ENCODE measurements around the gene EPS8L2. TPM values are rescaled to one million over a fixed set of nuclear protein-coding genes. Genes with fewer than 3 reads are reported as not detected.

EPS8L2 gene
- total and polyA plus RNA-seq, 2 of the 13 experiments (the other 11 are each of a cell fraction or from before 2014, with no cell fraction given) = 89.3 to 416 TPM

- TF ChIP-seq ZUFSP (CRISPR knock-in tag; IDR thresholded peaks at IDR 0.05; ENCODE audit: borderline replicate concordance) = no peak
- peak; percentile 41; the same call in 1 of the 2 replicates for TF ChIP-seq ZNF629 (CRISPR knock-in tag; conservative IDR thresholded peaks at IDR 0.05)
- TF ChIP-seq HNF1A (IDR thresholded peaks at IDR 0.05; ENCODE audit: low read depth) = 0 out of 2 replicates have a peak, but pooled peaks have one; percentile 34
- peak; percentile 55; the same call in 1 of the 2 replicates for TF ChIP-seq HNF1A (CRISPR knock-in tag; IDR thresholded peaks at IDR 0.05; ENCODE audit: borderline replicate concordance)
- peak; percentile 50; the same call in 1 of the 2 replicates for TF ChIP-seq ZSCAN21 (CRISPR knock-in tag; IDR thresholded peaks at IDR 0.05; ENCODE audit: borderline replicate concordance)
- TF ChIP-seq ZC3H13 (CRISPR knock-in tag; IDR thresholded peaks at IDR 0.05) = no peak; the same call in 1 of the 2 replicates
- no peak for TF ChIP-seq GLI4 (CRISPR knock-in tag; IDR thresholded peaks at IDR 0.05; ENCODE audit: borderline replicate concordance)
- TF ChIP-seq MBD4 (IDR thresholded peaks at IDR 0.05; ENCODE audit: borderline replicate concordance, low read length) = no peak
- peak; percentile 61 for TF ChIP-seq GABPB1 (CRISPR knock-in tag; IDR thresholded peaks at IDR 0.05)
- TF ChIP-seq ZNF839 (CRISPR knock-in tag; IDR thresholded peaks at IDR 0.05; ENCODE audit: borderline replicate concordance) = peak; percentile 10; the same call in 1 of the 2 replicates
- TF ChIP-seq USF2 (IDR thresholded peaks at IDR 0.05; ENCODE audit: low read depth, low read length) = no peak
- TF ChIP-seq USF2 (CRISPR knock-in tag; IDR thresholded peaks at IDR 0.05; ENCODE audit: borderline replicate concordance) = 0 out of 2 replicates have a peak, but pooled peaks have one; percentile 54
- TF ChIP-seq NR2F1 (CRISPR knock-in tag; IDR thresholded peaks at IDR 0.05) = peak; percentile 90 to 97
- peak; percentile 66; the same call in 1 of the 2 replicates for TF ChIP-seq ZNF337 (CRISPR knock-in tag; IDR thresholded peaks at IDR 0.05; ENCODE audit: borderline replicate concordance, low read depth)
- TF ChIP-seq GFI1 (CRISPR knock-in tag; IDR thresholded peaks at IDR 0.05; ENCODE audit: borderline replicate concordance) = 0 out of 2 replicates have a peak, but pooled peaks have one; percentile 58
- TF ChIP-seq HIVEP1 (CRISPR knock-in tag; IDR thresholded peaks at IDR 0.05) = peak; percentile 98
- TF ChIP-seq ZNF207 (IDR thresholded peaks at IDR 0.05; ENCODE audit: borderline replicate concordance) = no peak
- TF ChIP-seq NFYC (CRISPR knock-in tag; IDR thresholded peaks at IDR 0.05) = peak; percentile 9; the same call in 1 of the 2 replicates
- TF ChIP-seq ZNF33A (CRISPR knock-in tag; IDR thresholded peaks at IDR 0.05; ENCODE audit: borderline replicate concordance) = no peak
- peak; percentile 70; the same call in 1 of the 2 replicates for TF ChIP-seq ZNF34 (CRISPR knock-in tag; IDR thresholded peaks at IDR 0.05; ENCODE audit: borderline replicate concordance)
Measured at GRCh38 chr11:706957-707816, 1.2 kb downstream of the EPS8L2 start (continued).

All from HepG2 (cell line).